ENCODE data around the gene PRDM16. TPM values are rescaled to one million over a fixed set of nuclear protein-coding genes. Genes with fewer than 3 reads are reported as not detected.
A peak's percentile ranks its signal among the peaks of the same experiment; 100 is the strongest.

PRDM16 gene
- total RNA-seq, 1 donor from 2014 or later, result 84.2 TPM

GRCh38 chr1:3296826-3297225 is 227.8 kb downstream of the PRDM16 start:
- DNase-seq (ENCODE audit: low spot score in 2 of 2), result no peak
- Histone ChIP-seq H3K4me3 (no peak overlapping the region), H3K4me1 (peaks cover 0 to 7% of the 10 kb centered on the region in 2 donors), H3K36me3 (no peaks in the 10 kb centered on the region), H3K9me3 (no peaks in the 10 kb centered on the region), H3K27ac (no peak overlapping the region), H3K27me3 (no peaks in the 10 kb centered on the region)
- no peak for TF ChIP-seq CTCF (IDR thresholded peaks at IDR 0.05)
- intact Hi-C loops (cut with DNase I), result no loop called here

GRCh38 chr1:3297756-3298155 is 228.8 kb downstream of the PRDM16 start:
- DNase-seq (ENCODE audit: low spot score in 2 of 2), result no peak
- no peaks in the 10 kb centered on the region for H3K27me3 ChIP-seq
- no peaks in the 10 kb centered on the region for H3K9me3 ChIP-seq
- H3K4me1 ChIP-seq, result peaks cover 0 to 7% of the 10 kb centered on the region in 2 donors
- no peak for TF ChIP-seq CTCF (IDR thresholded peaks at IDR 0.05)
- no peaks in the 10 kb centered on the region for H3K36me3 ChIP-seq
- intact Hi-C loops (cut with DNase I), result no loop called here
- no peak overlapping the region for H3K27ac ChIP-seq
- H3K4me3 ChIP-seq, result no peak overlapping the region

- Histone ChIP-seq H3K4me1 (peaks cover 0 to 7% of the 10 kb centered on the region in 2 donors), H3K27me3 (no peaks in the 10 kb centered on the region), H3K9me3 (no peaks in the 10 kb centered on the region), H3K36me3 (no peaks in the 10 kb centered on the region), H3K4me3 (no peak overlapping the region), H3K27ac (no peak overlapping the region)
- intact Hi-C loops (cut with DNase I), result no loop called here
- no peak for DNase-seq (ENCODE audit: low spot score in 2 of 2)
- TF ChIP-seq CTCF (IDR thresholded peaks at IDR 0.05), result no peak
Measured at GRCh38 chr1:3298197-3298596, 229.2 kb downstream of the PRDM16 start.

GRCh38 chr1:3304246-3304645 is 235.2 kb downstream of the PRDM16 start:
- H3K4me3 ChIP-seq, result no peak overlapping the region
- peaks cover 5 to 25% of the 10 kb centered on the region in 2 donors for H3K4me1 ChIP-seq
- intact Hi-C loops (cut with DNase I), result no loop called here
- no peaks in the 10 kb centered on the region for H3K27me3 ChIP-seq
- H3K9me3 ChIP-seq, result no peaks in the 10 kb centered on the region
- DNase-seq (ENCODE audit: low spot score in 2 of 2), result no peak
- TF ChIP-seq CTCF (IDR thresholded peaks at IDR 0.05), result no peak
- no peaks in the 10 kb centered on the region for H3K36me3 ChIP-seq
- peak overlapping the region in 1 of 2 donors; percentile 5 for H3K27ac ChIP-seq

GRCh38 chr1:3304692-3305091 is 235.7 kb downstream of the PRDM16 start:
- no peaks in the 10 kb centered on the region for H3K36me3 ChIP-seq
- no peak for TF ChIP-seq CTCF (IDR thresholded peaks at IDR 0.05)
- H3K27ac ChIP-seq, result no peak overlapping the region
- intact Hi-C loops (cut with DNase I), result no loop called here
- no peaks in the 10 kb centered on the region for H3K27me3 ChIP-seq
- no peak for DNase-seq (ENCODE audit: low spot score in 2 of 2)
- no peak overlapping the region for H3K4me3 ChIP-seq
- H3K4me1 ChIP-seq, result peaks cover 5 to 27% of the 10 kb centered on the region in 2 donors
- no peaks in the 10 kb centered on the region for H3K9me3 ChIP-seq

- Histone ChIP-seq H3K27me3 (no peaks in the 10 kb centered on the region), H3K27ac (no peak overlapping the region), H3K4me3 (no peak overlapping the region), H3K36me3 (no peaks in the 10 kb centered on the region), H3K9me3 (no peaks in the 10 kb centered on the region), H3K4me1 (peaks cover 5 to 32% of the 10 kb centered on the region in 2 donors)
- intact Hi-C loops (cut with DNase I), result no loop called here
- no peak for DNase-seq (ENCODE audit: low spot score in 2 of 2)
- TF ChIP-seq CTCF (IDR thresholded peaks at IDR 0.05), result no peak
Measured at GRCh38 chr1:3305156-3305555, 236.2 kb downstream of the PRDM16 start.

Data from ascending aorta (tissue), 2 donors.